Trophoblast cell (in vitro differentiated cells and primary cell): Measurements from ENCODE around the gene TRAIP.

Source experiments
- DNase-seq, 2 donors: peaks; one replicate each; pipeline ENCODE4 v3.0.0-alpha.2; 2016
- H2AFZ ChIP-seq: 2 replicates; pipeline ENCODE4 v1.6.1; 2013; ENCODE audit warnings: low read length, moderate library complexity, mild to moderate bottlenecking; ENCODE audit not compliant: insufficient read depth, poor library complexity
- H2AK5ac ChIP-seq: 2 replicates; pipeline ENCODE4 v1.6.1; 2013; ENCODE audit warnings: mild to moderate bottlenecking, low read length
- H2BK120ac ChIP-seq: 2 replicates; pipeline ENCODE4 v1.6.1; 2013; ENCODE audit warnings: low read length, mild to moderate bottlenecking, moderate library complexity; ENCODE audit not compliant: insufficient read depth, poor library complexity
- H2BK12ac ChIP-seq: 2 replicates; pipeline ENCODE4 v1.6.1; 2013; ENCODE audit warnings: mild to moderate bottlenecking, low read length, moderate library complexity
- H2BK5ac ChIP-seq: 2 replicates; pipeline ENCODE4 v1.6.1; 2013; ENCODE audit warnings: low read length, low read depth, moderate library complexity, mild to moderate bottlenecking; ENCODE audit not compliant: poor library complexity
- H3K14ac ChIP-seq: 2 replicates; pipeline ENCODE4 v1.6.1; 2013; ENCODE audit warnings: mild to moderate bottlenecking, low read length
- H3K18ac ChIP-seq: 2 replicates; pipeline ENCODE4 v1.6.1; 2013; ENCODE audit warnings: mild to moderate bottlenecking, low read length
- H3K23ac ChIP-seq: 2 replicates; pipeline ENCODE4 v1.6.1; 2013; ENCODE audit warnings: low read length
- H3K27ac ChIP-seq: 2 replicates; pipeline ENCODE4 v1.5.1; 2013; ENCODE audit warnings: low read depth, mild to moderate bottlenecking, inconsistent platforms, low read length, moderate library complexity
- H3K27me3 ChIP-seq: 2 replicates; pipeline ENCODE4 v1.6.1; 2013; ENCODE audit warnings: inconsistent platforms, mild to moderate bottlenecking, low read length, moderate library complexity; ENCODE audit not compliant: insufficient read depth
- H3K36me3 ChIP-seq, 2 experiments: 1 replicate in 1 of 2; 2 replicates in 1 of 2; pipeline ENCODE4 v1.6.1; 2013; ENCODE audit warnings: low read length in 2 of 2, mild to moderate bottlenecking in 2 of 2, moderate library complexity in 1 of 2; ENCODE audit not compliant: insufficient read depth in 2 of 2, control insufficient read depth in 1 of 2
- H3K4ac ChIP-seq: 2 replicates; pipeline ENCODE4 v1.6.1; 2013; ENCODE audit warnings: low read depth, mild to moderate bottlenecking, low read length, moderate library complexity
- H3K4me1 ChIP-seq, 2 experiments: 1 replicate in 1 of 2; 2 replicates in 1 of 2; pipeline ENCODE4 v1.6.1; 2013; ENCODE audit warnings: low read length in 2 of 2, mild to moderate bottlenecking in 2 of 2, moderate library complexity in 1 of 2; ENCODE audit not compliant: insufficient read depth in 2 of 2, control insufficient read depth in 1 of 2
- H3K4me2 ChIP-seq: 2 replicates; pipeline ENCODE4 v1.6.1; 2013; ENCODE audit warnings: inconsistent platforms, mild to moderate bottlenecking, low read length, moderate library complexity
- H3K4me3 ChIP-seq: 2 replicates; pipeline ENCODE4 v1.5.1; 2013; ENCODE audit warnings: mild to moderate bottlenecking, low read depth, low read length, inconsistent platforms
- H3K79me1 ChIP-seq: one replicate; pipeline ENCODE4 v1.6.1; 2013; ENCODE audit warnings: low read length
- H3K79me2 ChIP-seq: 2 replicates; pipeline ENCODE4 v1.6.1; 2013; ENCODE audit warnings: low read length, mild to moderate bottlenecking; ENCODE audit not compliant: control insufficient read depth, insufficient read depth, poor library complexity
- H3K9ac ChIP-seq: 2 replicates; pipeline ENCODE4 v1.6.1; 2013; ENCODE audit warnings: mild to moderate bottlenecking, low read length
- H3K9me3 ChIP-seq: 2 replicates; pipeline ENCODE4 v1.6.1; 2013; ENCODE audit warnings: low read depth, mild to moderate bottlenecking, control low read depth, inconsistent platforms, low read length; ENCODE audit not compliant: insufficient read depth
- H4K12ac ChIP-seq: 2 replicates; pipeline ENCODE4 v1.6.1; 2013; ENCODE audit warnings: low read depth, mild to moderate bottlenecking, low read length, moderate library complexity
- H4K8ac ChIP-seq: 2 replicates; pipeline ENCODE4 v1.6.1; 2013; ENCODE audit warnings: low read depth, mild to moderate bottlenecking, low read length, moderate library complexity
- H4K91ac ChIP-seq: one replicate; pipeline ENCODE4 v1.6.1; 2013; ENCODE audit warnings: low read depth, mild to moderate bottlenecking, low read length, moderate library complexity
- WGBS: extraction: QIAGEN DNeasy Blood & Tissue Kit; methylation state at CpG from one replicate; pipeline ENCODE4 v1.1.7; 2013; ENCODE audit warnings: missing lambda C conversion rate; ENCODE audit not compliant: insufficient read length, insufficient coverage; ENCODE audit errors: extremely low coverage; 5-methylcytosine and 5-hydroxymethylcytosine counted together

Gene TRAIP

GRCh38 chr3:49805897-49806701 is 50.3 kb downstream of the TRAIP start:
- H3K27ac ChIP-seq = peak overlapping the region; percentile 59
- H3K9ac ChIP-seq = no peak overlapping the region
- H3K36me3 ChIP-seq = no peaks in the 10 kb centered on the region
- no peak overlapping the region for H3K4me3 ChIP-seq
- peaks cover 26% of the 10 kb centered on the region for H3K79me1 ChIP-seq
- H3K4ac ChIP-seq = peak overlapping the region; percentile 13
- H3K4me1 ChIP-seq = peaks cover 38 to 42% of the 10 kb centered on the region in 2 experiments
- H2AK5ac ChIP-seq = peak overlapping the region; percentile 6
- H3K18ac ChIP-seq = peak overlapping the region; percentile 19
- peak overlapping the region; percentile 78 for H2BK12ac ChIP-seq
- WGBS = no CpG with 5 or more reads among the region's 11 CpGs
- no peak overlapping the region for H3K23ac ChIP-seq
- DNase-seq = no peak
- no peaks in the 10 kb centered on the region for H3K9me3 ChIP-seq
- H3K4me2 ChIP-seq = peak overlapping the region; percentile 26
- peak overlapping the region; percentile 77 for H2BK120ac ChIP-seq
- peak overlapping the region; percentile 58 for H4K8ac ChIP-seq
- H3K27me3 ChIP-seq = no peaks in the 10 kb centered on the region
- H2BK5ac ChIP-seq = peak overlapping the region; percentile 58
- peak overlapping the region; percentile 55 for H3K14ac ChIP-seq
- H3K79me2 ChIP-seq = peaks cover 1% of the 10 kb centered on the region
- H4K12ac ChIP-seq = peak overlapping the region; percentile 2
- H4K91ac ChIP-seq = peak overlapping the region; percentile 83
- H2AFZ ChIP-seq = no peak overlapping the region

- Histone ChIP-seq H3K9me3 (no peaks in the 10 kb centered on the region), H3K14ac (peak overlapping the region; percentile 13), H2BK12ac (peak overlapping the region; percentile 78), H3K79me1 (peaks cover 26% of the 10 kb centered on the region), H3K9ac (no peak overlapping the region), H4K8ac (peak overlapping the region; percentile 7), H3K23ac (no peak overlapping the region), H4K91ac (peak overlapping the region; percentile 70), H2AK5ac (peak overlapping the region; percentile 6), H3K79me2 (peaks cover 1% of the 10 kb centered on the region), H2BK120ac (peak overlapping the region; percentile 22), H4K12ac (no peak overlapping the region), H2AFZ (no peak overlapping the region), H3K4me3 (no peak overlapping the region), H3K27ac (peak overlapping the region; percentile 19), H2BK5ac (peak overlapping the region; percentile 58), H3K4ac (no peak overlapping the region), H3K36me3 (no peaks in the 10 kb centered on the region), H3K18ac (peak overlapping the region; percentile 4), H3K4me2 (no peak overlapping the region), H3K4me1 (peaks cover 38 to 42% of the 10 kb centered on the region in 2 experiments), H3K27me3 (no peaks in the 10 kb centered on the region)
- no CpG with 5 or more reads among the region's 3 CpGs for WGBS
- DNase-seq = no peak
Measured at GRCh38 chr3:49805367-49805782, 51.0 kb downstream of the TRAIP start.

GRCh38 chr3:49804141-49805041 is 52.0 kb downstream of the TRAIP start:
- Histone ChIP-seq H4K91ac (no peak overlapping the region), H3K9ac (no peak overlapping the region), H3K4me3 (peak overlapping the region; percentile 8), H2BK120ac (no peak overlapping the region), H2AK5ac (no peak overlapping the region), H3K4me2 (peak overlapping the region; percentile 100), H3K79me1 (peaks cover 26% of the 10 kb centered on the region), H3K36me3 (no peaks in the 10 kb centered on the region), H3K18ac (peak overlapping the region; percentile 2), H2AFZ (no peak overlapping the region), H2BK12ac (no peak overlapping the region), H3K79me2 (peaks cover 1% of the 10 kb centered on the region), H3K4me1 (peaks cover 38 to 42% of the 10 kb centered on the region in 2 experiments), H4K8ac (no peak overlapping the region), H2BK5ac (no peak overlapping the region), H3K27ac (no peak overlapping the region), H3K9me3 (no peaks in the 10 kb centered on the region), H4K12ac (no peak overlapping the region), H3K27me3 (no peaks in the 10 kb centered on the region), H3K23ac (no peak overlapping the region), H3K4ac (no peak overlapping the region), H3K14ac (no peak overlapping the region)
- no peak for DNase-seq
- no CpG with 5 or more reads among the region's 26 CpGs for WGBS

DNA sequence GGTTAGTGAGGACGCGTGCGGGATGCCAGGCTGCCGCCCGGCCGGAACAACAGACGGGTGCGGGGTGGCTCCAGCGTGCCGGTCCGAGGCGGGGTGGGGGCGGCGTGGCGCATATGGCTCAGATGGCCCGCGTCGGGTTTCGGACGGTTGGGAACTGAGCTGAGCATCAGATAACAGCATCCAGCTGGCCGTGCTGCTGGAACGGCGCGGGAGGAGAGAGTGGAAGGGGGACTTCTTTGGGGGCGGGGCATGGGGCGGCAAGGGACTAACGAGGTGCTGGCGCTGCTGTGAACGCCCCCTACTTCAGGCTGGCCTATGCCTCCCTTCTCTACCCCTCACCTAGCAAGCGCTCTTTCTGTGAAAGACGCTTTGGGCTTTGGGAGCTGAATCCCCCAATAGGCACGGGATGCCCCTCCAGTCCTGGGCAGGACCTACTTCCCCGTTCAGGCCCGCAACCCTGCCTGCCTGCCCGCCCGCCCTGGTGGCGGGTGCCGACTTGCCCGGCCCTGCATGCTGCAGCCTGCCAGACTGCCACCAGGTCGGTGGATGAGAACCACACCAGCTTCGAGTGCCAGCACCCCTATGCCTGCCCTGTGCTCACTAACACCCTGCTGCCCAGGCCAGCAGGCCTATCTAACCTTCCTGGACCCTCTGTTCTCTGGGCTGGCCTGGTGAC is 52.8 kb downstream of the TRAIP start:
- DNase-seq = peak in 1 of 2 donors; percentile 18
- Histone ChIP-seq H3K27ac (no peak overlapping the region), H3K4me1 (peaks cover 38 to 42% of the 10 kb centered on the region in 2 experiments), H3K4me2 (peak overlapping the region; percentile 100), H3K27me3 (no peaks in the 10 kb centered on the region), H3K79me2 (peaks cover 1% of the 10 kb centered on the region), H2BK5ac (no peak overlapping the region), H4K91ac (peak overlapping the region; percentile 45), H3K14ac (no peak overlapping the region), H3K36me3 (no peaks in the 10 kb centered on the region), H2AFZ (peak overlapping the region; percentile 38), H3K9me3 (no peaks in the 10 kb centered on the region), H2BK12ac (no peak overlapping the region), H4K8ac (peak overlapping the region; percentile 19), H3K23ac (no peak overlapping the region), H3K79me1 (peaks cover 26% of the 10 kb centered on the region), H2BK120ac (no peak overlapping the region), H2AK5ac (no peak overlapping the region), H3K9ac (no peak overlapping the region), H3K4ac (no peak overlapping the region), H3K18ac (peak overlapping the region; percentile 1), H3K4me3 (peak overlapping the region; percentile 85), H4K12ac (no peak overlapping the region)
- WGBS = no CpG with 5 or more reads among the region's 41 CpGs
